GM12878 (cell line): Measurements from ENCODE around the gene NEO1.

ENCODE experiments used
- EP300 ChIP-seq, 2 experiments: fragments of 150-350 bp in 1 of 2; IDR thresholded peaks; 2 replicates each; pipeline ENCODE4 v1.6.1; 2011 to 2012; ENCODE audit warnings: low read depth in 2 of 2, low read length in 2 of 2, borderline replicate concordance in 1 of 2, improper control_type of control experiment in 1 of 2, inconsistent platforms in 1 of 2; ENCODE audit not compliant: control insufficient read depth in 1 of 2
- EZH2 ChIP-seq: IDR thresholded peaks from 2 replicates; pipeline ENCODE4 v1.6.1; 2012; ENCODE audit warnings: low read depth, mild to moderate bottlenecking, control low read depth, inconsistent platforms, low read length, borderline replicate concordance; ENCODE audit not compliant: control insufficient read depth
- FOS ChIP-seq: IDR thresholded peaks from 3 replicates; pipeline ENCODE4 v1.6.1; 2011; ENCODE audit warnings: borderline replicate concordance; ENCODE audit not compliant: insufficient read length; ENCODE audit errors: extremely low read depth
- POLR2A ChIP-seq: IDR thresholded peaks from 2 replicates; pipeline ENCODE4 v1.6.1; 2011; ENCODE audit warnings: low read depth, mild to moderate bottlenecking, low read length
- TF ChIP-seq, protein P1 (sequence below), 3 experiments: IDR thresholded peaks in 2 of 3; conservative IDR thresholded peaks in 1 of 3; 2 replicates each; pipeline ENCODE4 v1.5.1; 2011; ENCODE audit warnings: low read depth in 3 of 3, low read length in 3 of 3, mild to moderate bottlenecking in 3 of 3, control low read depth in 2 of 3, moderate library complexity in 2 of 3, inconsistent platforms in 1 of 3, mixed read lengths in 1 of 3; ENCODE audit not compliant: control insufficient read depth in 2 of 3, insufficient read depth in 1 of 3; ENCODE audit errors: extremely low read depth in 1 of 3
- TF ChIP-seq, protein P2 (sequence below): fragments of 450-650 bp; IDR thresholded peaks from 2 replicates; pipeline ENCODE4 v1.6.1; 2017; ENCODE audit warnings: mild to moderate bottlenecking, moderate library complexity
- TF ChIP-seq, protein P3 (sequence below): IDR thresholded peaks from 2 replicates; pipeline ENCODE4 v1.6.1; 2012; ENCODE audit warnings: mild to moderate bottlenecking, low read depth, low read length
- TF ChIP-seq, protein P4 (sequence below): IDR thresholded peaks from 2 replicates; pipeline ENCODE4 v1.6.1; 2012; ENCODE audit warnings: low read depth, low read length, improper control_type of control experiment

DNA sequence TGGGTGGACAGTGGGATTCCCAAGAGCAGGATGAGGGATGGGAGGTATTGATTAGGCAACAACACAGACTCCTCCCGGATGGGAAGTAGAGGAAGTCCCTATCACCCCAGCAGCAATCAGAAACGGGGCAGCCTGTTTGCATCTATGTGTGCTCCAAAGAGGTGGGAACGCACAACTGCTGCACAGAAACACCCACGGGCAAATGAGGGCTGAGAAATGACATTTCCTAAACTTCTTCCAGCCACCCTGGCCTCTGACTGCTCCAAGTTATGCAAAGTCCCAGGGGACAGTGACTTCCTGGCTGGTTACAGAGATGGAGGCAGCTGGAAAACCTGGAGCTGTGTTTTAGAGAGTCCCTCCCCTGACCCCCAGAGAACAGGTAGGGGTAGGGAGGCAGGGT is 273.9 kb downstream of the NEO1 start:
- TF ChIP-seq FOS: no peak
- TF ChIP-seq, protein P1, sequence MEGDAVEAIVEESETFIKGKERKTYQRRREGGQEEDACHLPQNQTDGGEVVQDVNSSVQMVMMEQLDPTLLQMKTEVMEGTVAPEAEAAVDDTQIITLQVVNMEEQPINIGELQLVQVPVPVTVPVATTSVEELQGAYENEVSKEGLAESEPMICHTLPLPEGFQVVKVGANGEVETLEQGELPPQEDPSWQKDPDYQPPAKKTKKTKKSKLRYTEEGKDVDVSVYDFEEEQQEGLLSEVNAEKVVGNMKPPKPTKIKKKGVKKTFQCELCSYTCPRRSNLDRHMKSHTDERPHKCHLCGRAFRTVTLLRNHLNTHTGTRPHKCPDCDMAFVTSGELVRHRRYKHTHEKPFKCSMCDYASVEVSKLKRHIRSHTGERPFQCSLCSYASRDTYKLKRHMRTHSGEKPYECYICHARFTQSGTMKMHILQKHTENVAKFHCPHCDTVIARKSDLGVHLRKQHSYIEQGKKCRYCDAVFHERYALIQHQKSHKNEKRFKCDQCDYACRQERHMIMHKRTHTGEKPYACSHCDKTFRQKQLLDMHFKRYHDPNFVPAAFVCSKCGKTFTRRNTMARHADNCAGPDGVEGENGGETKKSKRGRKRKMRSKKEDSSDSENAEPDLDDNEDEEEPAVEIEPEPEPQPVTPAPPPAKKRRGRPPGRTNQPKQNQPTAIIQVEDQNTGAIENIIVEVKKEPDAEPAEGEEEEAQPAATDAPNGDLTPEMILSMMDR (IDR thresholded peaks at IDR 0.05 in 2 of 3, conservative IDR thresholded peaks at IDR 0.05 in 1 of 3; ENCODE audit: control insufficient read depth in 2 of 3, extremely low read depth in 1 of 3, insufficient read depth in 1 of 3, low read depth in 3 of 3, low read length in 3 of 3): no peak
- TF ChIP-seq, protein P2, sequence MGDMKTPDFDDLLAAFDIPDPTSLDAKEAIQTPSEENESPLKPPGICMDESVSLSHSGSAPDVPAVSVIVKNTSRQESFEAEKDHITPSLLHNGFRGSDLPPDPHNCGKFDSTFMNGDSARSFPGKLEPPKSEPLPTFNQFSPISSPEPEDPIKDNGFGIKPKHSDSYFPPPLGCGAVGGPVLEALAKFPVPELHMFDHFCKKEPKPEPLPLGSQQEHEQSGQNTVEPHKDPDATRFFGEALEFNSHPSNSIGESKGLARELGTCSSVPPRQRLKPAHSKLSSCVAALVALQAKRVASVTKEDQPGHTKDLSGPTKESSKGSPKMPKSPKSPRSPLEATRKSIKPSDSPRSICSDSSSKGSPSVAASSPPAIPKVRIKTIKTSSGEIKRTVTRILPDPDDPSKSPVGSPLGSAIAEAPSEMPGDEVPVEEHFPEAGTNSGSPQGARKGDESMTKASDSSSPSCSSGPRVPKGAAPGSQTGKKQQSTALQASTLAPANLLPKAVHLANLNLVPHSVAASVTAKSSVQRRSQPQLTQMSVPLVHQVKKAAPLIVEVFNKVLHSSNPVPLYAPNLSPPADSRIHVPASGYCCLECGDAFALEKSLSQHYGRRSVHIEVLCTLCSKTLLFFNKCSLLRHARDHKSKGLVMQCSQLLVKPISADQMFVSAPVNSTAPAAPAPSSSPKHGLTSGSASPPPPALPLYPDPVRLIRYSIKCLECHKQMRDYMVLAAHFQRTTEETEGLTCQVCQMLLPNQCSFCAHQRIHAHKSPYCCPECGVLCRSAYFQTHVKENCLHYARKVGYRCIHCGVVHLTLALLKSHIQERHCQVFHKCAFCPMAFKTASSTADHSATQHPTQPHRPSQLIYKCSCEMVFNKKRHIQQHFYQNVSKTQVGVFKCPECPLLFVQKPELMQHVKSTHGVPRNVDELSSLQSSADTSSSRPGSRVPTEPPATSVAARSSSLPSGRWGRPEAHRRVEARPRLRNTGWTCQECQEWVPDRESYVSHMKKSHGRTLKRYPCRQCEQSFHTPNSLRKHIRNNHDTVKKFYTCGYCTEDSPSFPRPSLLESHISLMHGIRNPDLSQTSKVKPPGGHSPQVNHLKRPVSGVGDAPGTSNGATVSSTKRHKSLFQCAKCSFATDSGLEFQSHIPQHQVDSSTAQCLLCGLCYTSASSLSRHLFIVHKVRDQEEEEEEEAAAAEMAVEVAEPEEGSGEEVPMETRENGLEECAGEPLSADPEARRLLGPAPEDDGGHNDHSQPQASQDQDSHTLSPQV: no peak
- TF ChIP-seq, protein P3, sequence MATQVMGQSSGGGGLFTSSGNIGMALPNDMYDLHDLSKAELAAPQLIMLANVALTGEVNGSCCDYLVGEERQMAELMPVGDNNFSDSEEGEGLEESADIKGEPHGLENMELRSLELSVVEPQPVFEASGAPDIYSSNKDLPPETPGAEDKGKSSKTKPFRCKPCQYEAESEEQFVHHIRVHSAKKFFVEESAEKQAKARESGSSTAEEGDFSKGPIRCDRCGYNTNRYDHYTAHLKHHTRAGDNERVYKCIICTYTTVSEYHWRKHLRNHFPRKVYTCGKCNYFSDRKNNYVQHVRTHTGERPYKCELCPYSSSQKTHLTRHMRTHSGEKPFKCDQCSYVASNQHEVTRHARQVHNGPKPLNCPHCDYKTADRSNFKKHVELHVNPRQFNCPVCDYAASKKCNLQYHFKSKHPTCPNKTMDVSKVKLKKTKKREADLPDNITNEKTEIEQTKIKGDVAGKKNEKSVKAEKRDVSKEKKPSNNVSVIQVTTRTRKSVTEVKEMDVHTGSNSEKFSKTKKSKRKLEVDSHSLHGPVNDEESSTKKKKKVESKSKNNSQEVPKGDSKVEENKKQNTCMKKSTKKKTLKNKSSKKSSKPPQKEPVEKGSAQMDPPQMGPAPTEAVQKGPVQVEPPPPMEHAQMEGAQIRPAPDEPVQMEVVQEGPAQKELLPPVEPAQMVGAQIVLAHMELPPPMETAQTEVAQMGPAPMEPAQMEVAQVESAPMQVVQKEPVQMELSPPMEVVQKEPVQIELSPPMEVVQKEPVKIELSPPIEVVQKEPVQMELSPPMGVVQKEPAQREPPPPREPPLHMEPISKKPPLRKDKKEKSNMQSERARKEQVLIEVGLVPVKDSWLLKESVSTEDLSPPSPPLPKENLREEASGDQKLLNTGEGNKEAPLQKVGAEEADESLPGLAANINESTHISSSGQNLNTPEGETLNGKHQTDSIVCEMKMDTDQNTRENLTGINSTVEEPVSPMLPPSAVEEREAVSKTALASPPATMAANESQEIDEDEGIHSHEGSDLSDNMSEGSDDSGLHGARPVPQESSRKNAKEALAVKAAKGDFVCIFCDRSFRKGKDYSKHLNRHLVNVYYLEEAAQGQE: no peak
- no peak for TF ChIP-seq EZH2
- TF ChIP-seq EP300 (IDR thresholded peaks at IDR 0.05; ENCODE audit: borderline replicate concordance in 1 of 2, control insufficient read depth in 1 of 2, low read depth in 2 of 2, low read length in 2 of 2): no peak
- TF ChIP-seq POLR2A: no peak
- TF ChIP-seq, protein P4, sequence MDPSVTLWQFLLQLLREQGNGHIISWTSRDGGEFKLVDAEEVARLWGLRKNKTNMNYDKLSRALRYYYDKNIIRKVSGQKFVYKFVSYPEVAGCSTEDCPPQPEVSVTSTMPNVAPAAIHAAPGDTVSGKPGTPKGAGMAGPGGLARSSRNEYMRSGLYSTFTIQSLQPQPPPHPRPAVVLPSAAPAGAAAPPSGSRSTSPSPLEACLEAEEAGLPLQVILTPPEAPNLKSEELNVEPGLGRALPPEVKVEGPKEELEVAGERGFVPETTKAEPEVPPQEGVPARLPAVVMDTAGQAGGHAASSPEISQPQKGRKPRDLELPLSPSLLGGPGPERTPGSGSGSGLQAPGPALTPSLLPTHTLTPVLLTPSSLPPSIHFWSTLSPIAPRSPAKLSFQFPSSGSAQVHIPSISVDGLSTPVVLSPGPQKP: no peak
